ENCODE measurements around the gene AATK. TPM values are rescaled to one million over a fixed set of nuclear protein-coding genes. Genes with fewer than 3 reads are reported as not detected.

The AATK gene
- total and polyA plus RNA-seq, 2 experiments from 2014 or later, result 1.1 to 5.0 TPM

GRCh38 chr17:81192386-81193050 is 26.5 kb upstream of the AATK start (continued):
- TF ChIP-seq, protein P1, sequence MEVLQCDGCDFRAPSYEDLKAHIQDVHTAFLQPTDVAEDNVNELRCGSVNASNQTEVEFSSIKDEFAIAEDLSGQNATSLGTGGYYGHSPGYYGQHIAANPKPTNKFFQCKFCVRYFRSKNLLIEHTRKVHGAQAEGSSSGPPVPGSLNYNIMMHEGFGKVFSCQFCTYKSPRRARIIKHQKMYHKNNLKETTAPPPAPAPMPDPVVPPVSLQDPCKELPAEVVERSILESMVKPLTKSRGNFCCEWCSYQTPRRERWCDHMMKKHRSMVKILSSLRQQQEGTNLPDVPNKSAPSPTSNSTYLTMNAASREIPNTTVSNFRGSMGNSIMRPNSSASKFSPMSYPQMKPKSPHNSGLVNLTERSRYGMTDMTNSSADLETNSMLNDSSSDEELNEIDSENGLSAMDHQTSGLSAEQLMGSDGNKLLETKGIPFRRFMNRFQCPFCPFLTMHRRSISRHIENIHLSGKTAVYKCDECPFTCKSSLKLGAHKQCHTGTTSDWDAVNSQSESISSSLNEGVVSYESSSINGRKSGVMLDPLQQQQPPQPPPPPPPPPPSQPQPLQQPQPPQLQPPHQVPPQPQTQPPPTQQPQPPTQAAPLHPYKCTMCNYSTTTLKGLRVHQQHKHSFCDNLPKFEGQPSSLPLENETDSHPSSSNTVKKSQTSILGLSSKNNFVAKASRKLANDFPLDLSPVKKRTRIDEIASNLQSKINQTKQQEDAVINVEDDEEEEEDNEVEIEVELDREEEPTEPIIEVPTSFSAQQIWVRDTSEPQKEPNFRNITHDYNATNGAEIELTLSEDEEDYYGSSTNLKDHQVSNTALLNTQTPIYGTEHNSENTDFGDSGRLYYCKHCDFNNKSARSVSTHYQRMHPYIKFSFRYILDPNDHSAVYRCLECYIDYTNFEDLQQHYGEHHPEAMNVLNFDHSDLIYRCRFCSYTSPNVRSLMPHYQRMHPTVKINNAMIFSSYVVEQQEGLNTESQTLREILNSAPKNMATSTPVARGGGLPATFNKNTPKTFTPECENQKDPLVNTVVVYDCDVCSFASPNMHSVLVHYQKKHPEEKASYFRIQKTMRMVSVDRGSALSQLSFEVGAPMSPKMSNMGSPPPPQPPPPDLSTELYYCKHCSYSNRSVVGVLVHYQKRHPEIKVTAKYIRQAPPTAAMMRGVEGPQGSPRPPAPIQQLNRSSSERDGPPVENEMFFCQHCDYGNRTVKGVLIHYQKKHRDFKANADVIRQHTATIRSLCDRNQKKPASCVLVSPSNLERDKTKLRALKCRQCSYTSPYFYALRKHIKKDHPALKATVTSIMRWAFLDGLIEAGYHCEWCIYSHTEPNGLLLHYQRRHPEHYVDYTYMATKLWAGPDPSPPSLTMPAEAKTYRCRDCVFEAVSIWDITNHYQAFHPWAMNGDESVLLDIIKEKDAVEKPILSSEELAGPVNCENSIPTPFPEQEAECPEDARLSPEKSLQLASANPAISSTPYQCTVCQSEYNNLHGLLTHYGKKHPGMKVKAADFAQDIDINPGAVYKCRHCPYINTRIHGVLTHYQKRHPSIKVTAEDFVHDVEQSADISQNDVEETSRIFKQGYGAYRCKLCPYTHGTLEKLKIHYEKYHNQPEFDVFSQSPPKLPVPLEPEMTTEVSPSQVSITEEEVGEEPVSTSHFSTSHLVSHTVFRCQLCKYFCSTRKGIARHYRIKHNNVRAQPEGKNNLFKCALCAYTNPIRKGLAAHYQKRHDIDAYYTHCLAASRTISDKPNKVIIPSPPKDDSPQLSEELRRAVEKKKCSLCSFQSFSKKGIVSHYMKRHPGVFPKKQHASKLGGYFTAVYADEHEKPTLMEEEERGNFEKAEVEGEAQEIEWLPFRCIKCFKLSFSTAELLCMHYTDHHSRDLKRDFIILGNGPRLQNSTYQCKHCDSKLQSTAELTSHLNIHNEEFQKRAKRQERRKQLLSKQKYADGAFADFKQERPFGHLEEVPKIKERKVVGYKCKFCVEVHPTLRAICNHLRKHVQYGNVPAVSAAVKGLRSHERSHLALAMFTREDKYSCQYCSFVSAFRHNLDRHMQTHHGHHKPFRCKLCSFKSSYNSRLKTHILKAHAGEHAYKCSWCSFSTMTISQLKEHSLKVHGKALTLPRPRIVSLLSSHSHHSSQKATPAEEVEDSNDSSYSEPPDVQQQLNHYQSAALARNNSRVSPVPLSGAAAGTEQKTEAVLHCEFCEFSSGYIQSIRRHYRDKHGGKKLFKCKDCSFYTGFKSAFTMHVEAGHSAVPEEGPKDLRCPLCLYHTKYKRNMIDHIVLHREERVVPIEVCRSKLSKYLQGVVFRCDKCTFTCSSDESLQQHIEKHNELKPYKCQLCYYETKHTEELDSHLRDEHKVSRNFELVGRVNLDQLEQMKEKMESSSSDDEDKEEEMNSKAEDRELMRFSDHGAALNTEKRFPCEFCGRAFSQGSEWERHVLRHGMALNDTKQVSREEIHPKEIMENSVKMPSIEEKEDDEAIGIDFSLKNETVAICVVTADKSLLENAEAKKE (CRISPR knock-in tag; IDR thresholded peaks at IDR 0.05), result no peak
- no peak for TF ChIP-seq CREB1 (CRISPR knock-in tag; IDR thresholded peaks at IDR 0.05; ENCODE audit: low read depth)

GRCh38 chr17:81191646-81192045 is 25.6 kb upstream of the AATK start:
- H2AFZ ChIP-seq, result no peak overlapping the region
- H3K4me1 Mint-ChIP-seq, result no peaks in the 10 kb centered on the region
- TF ChIP-seq ZNF331 (CRISPR knock-in tag; IDR thresholded peaks at IDR 0.05; ENCODE audit: low read depth), result no peak
- TF ChIP-seq EZH2phosphoT487 (IDR thresholded peaks at IDR 0.05; ENCODE audit: unreplicated experiment), result no peak
- TF ChIP-seq EZH2 (IDR thresholded peaks at IDR 0.05; ENCODE audit: low read depth, unreplicated experiment), result no peak
- no peak for TF ChIP-seq POLR2AphosphoS5 (IDR thresholded peaks at IDR 0.05; ENCODE audit: low read depth)
- TF ChIP-seq, protein P2, sequence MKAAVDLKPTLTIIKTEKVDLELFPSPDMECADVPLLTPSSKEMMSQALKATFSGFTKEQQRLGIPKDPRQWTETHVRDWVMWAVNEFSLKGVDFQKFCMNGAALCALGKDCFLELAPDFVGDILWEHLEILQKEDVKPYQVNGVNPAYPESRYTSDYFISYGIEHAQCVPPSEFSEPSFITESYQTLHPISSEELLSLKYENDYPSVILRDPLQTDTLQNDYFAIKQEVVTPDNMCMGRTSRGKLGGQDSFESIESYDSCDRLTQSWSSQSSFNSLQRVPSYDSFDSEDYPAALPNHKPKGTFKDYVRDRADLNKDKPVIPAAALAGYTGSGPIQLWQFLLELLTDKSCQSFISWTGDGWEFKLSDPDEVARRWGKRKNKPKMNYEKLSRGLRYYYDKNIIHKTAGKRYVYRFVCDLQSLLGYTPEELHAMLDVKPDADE (IDR thresholded peaks at IDR 0.05), result no peak
- TF ChIP-seq, protein P1 (CRISPR knock-in tag; IDR thresholded peaks at IDR 0.05), result no peak
- no peak for TF ChIP-seq CREB1 (CRISPR knock-in tag; IDR thresholded peaks at IDR 0.05; ENCODE audit: low read depth)
- TF ChIP-seq JUNB (IDR thresholded peaks at IDR 0.05; ENCODE audit: unreplicated experiment), result no peak

More at GRCh38 chr17:81191646-81192045, 25.6 kb upstream of the AATK start:
- H3F3A ChIP-seq (replicated peaks; ENCODE audit: low read depth), result no peaks in the 10 kb centered on the region
- no peak overlapping the region for H3K27ac ChIP-seq (ENCODE audit: low read depth)
- ATAC-seq (no peak), DNase-seq (ENCODE audit: low spot score) (no peak)
- no peaks in the 10 kb centered on the region for H4K20me1 ChIP-seq (replicated peaks; ENCODE audit: insufficient read depth)
- no peaks in the 10 kb centered on the region for H3K27me3 ChIP-seq (ENCODE audit: insufficient read depth)
- no peaks in the 10 kb centered on the region for H3K27me3 Mint-ChIP-seq (ENCODE audit: insufficient read depth, low read depth, poor library complexity)
- no peaks in the 10 kb centered on the region for H3K9me2 ChIP-seq (ENCODE audit: insufficient read depth)
- no peaks in the 10 kb centered on the region for H3K36me3 ChIP-seq (ENCODE audit: insufficient read depth)
- no peak overlapping the region for H3K4me3 ChIP-seq
- H3K79me2 ChIP-seq (replicated peaks; ENCODE audit: insufficient read depth), result no peaks in the 10 kb centered on the region
- no peak overlapping the region for H3K4me2 ChIP-seq
- H3K4me3 Mint-ChIP-seq, result no peak overlapping the region
- 0 out of 3 replicates have a peak, but pooled peaks cover 9% of the 10 kb centered on the region for H3K36me3 Mint-ChIP-seq (ENCODE audit: low read depth)
- H3K27ac Mint-ChIP-seq, result no peak overlapping the region
- H3K9me3 Mint-ChIP-seq, result no peaks in the 10 kb centered on the region
- no peaks in the 10 kb centered on the region for H3K4me1 ChIP-seq (ENCODE audit: insufficient read depth)

Data from GM23338 (cell line).